ENCODE data around the gene ST7. TPM values are rescaled to one million over a fixed set of nuclear protein-coding genes. Genes with fewer than 3 reads are reported as not detected.

ST7 gene
- total and polyA plus RNA-seq, 5 donors from 2014 or later: 7.3 to 15.5 (median 9.9) TPM

DNA sequence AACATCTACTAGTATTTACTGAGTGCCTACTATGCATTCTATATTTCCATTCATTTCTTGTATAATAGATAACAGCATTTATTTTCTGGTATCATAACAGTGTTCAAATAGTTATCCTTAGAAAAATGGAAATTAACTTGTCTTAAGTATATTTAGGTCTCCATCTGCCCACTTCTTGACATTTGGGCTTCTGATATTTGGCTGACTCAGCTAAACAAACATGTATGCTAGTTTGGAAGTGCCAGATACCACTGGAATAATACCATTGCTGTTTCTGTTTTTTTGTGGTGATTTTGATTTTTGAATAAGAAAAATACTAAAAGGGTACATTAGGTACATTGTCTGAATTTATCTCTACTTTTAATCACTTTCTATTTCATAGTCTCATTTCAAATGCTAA is 169.2 kb downstream of the ST7 start:
- Mint-ChIP-seq H3K4me3 (no peak overlapping the region), H3K36me3 (no peaks in the 10 kb centered on the region), H3K27ac (no peak overlapping the region), H3K9me3 (no peaks in the 10 kb centered on the region), H3K27me3 (no peaks in the 10 kb centered on the region), H3K4me1 (peaks cover 0 to 9% (median 3%) of the 10 kb centered on the region in 4 donors)
- H3K27me3 ChIP-seq (ENCODE audit: control insufficient read depth, insufficient read depth, low read length): no peaks in the 10 kb centered on the region
- H3K36me3 ChIP-seq (ENCODE audit: control insufficient read depth, insufficient read depth, low read length): no peaks in the 10 kb centered on the region
- H3K4me3 ChIP-seq (ENCODE audit: low read depth, low read length): no peak overlapping the region
- peaks cover 3% of the 10 kb centered on the region for H3K4me1 ChIP-seq (ENCODE audit: control insufficient read depth, insufficient read depth, low read length, poor library complexity, severe bottlenecking)
- no peaks in the 10 kb centered on the region for H3K9me3 ChIP-seq (ENCODE audit: control insufficient read depth in 2 of 2, low read length in 2 of 2)
- no peak overlapping the region for H3K27ac ChIP-seq (ENCODE audit: insufficient read depth, low read length, poor library complexity, severe bottlenecking)
- no peak for ATAC-seq (ENCODE audit: low read depth in 2 of 2)
- no peak for DNase-seq

DNA sequence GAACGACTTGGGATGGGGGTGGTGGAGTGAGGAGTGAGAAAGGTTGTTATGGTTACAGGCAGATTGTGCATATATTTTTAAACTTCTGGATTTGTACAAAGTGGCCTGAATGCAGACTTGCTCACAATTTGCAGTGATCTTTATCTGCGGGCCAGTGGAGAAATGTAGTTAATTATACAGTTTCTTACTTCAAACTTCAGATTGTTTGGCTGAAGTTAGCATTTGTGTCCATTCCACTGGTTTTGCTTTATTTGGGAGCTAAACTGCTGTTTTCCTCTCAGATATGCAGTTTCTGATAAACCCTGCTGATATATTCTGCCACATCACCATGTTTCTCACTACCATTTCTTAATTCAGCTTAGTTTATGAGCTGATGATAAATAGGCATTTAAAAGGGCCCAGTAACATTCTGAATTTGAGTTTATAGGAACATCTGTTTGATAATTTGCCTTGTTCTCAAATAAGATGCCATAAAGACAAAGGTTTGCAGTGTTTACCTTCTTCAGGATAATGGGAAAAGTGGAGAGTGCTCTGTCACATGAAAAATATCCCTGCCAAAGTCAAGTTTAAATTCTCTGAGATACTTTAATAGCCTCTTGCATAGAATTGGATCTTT is 170.1 kb downstream of the ST7 start:
- H3K36me3 ChIP-seq (ENCODE audit: control insufficient read depth, insufficient read depth, low read length): no peaks in the 10 kb centered on the region
- H3K4me1 ChIP-seq (ENCODE audit: control insufficient read depth, insufficient read depth, low read length, poor library complexity, severe bottlenecking): peaks cover 3% of the 10 kb centered on the region
- no peak overlapping the region for H3K27ac ChIP-seq (ENCODE audit: insufficient read depth, low read length, poor library complexity, severe bottlenecking)
- no peaks in the 10 kb centered on the region for H3K27me3 ChIP-seq (ENCODE audit: control insufficient read depth, insufficient read depth, low read length)
- Mint-ChIP-seq H3K36me3 (no peaks in the 10 kb centered on the region), H3K27me3 (no peaks in the 10 kb centered on the region), H3K4me3 (no peak overlapping the region), H3K27ac (no peak overlapping the region), H3K9me3 (no peaks in the 10 kb centered on the region), H3K4me1 (peaks cover 0 to 12% (median 3%) of the 10 kb centered on the region in 4 donors)
- DNase-seq (no peak), ATAC-seq (ENCODE audit: low read depth in 2 of 2) (no peak)
- no peaks in the 10 kb centered on the region for H3K9me3 ChIP-seq (ENCODE audit: control insufficient read depth in 2 of 2, low read length in 2 of 2)
- H3K4me3 ChIP-seq (ENCODE audit: low read depth, low read length): no peak overlapping the region

DNA sequence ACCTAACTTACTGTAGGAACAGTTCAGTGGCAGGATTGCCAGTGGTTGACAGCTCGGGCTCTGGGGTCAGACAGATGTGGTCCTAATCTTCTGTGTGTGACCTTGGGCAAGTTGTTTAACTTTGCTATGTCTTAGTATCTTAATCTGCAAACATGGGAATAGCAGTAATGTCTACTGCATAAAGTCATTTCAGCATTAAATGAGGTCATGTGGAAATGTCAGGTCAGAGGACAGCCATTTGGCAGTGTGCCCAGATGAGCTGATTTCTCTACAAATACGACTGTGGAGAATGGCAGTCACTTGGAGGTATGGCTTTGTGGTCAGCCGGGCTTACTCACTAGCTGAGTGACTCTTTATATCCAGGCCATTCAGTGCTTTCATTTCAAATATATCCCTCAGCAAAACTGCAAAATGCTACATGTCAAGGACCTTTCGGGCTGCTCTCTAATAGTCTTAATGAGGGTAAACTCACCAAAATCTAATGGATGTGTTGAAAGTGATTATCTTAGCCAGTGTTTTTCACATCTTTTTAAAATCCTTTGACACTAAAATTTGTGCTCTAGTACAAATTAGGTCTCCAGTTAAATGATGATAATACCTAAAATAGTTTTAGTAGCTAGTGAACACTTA is 171.4 kb downstream of the ST7 start:
- H3K27me3 Mint-ChIP-seq: no peaks in the 10 kb centered on the region
- H3K27ac Mint-ChIP-seq: no peak overlapping the region

DNA sequence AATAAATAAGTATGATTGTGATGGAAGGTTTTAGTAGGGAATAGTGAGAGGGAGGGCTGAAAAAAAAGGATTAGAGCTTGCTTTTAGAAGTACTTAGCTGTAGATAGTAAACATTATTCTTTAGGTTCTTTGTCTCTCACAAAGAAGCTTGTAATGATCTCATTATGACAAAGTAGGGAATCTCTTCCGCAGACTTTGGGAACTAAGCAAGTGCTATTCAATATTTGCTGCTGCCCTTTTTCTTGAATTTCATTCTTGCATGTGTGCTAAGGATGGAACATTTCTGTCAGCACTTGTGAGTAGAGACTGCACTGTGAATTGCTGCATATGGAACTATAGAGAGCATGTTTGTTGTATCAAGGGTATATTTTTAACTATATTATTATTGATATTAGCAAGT is 173.4 kb downstream of the ST7 start:
- H3K4me3 Mint-ChIP-seq: no peak overlapping the region
- H3K9me3 ChIP-seq (ENCODE audit: control insufficient read depth in 2 of 2, low read length in 2 of 2): no peaks in the 10 kb centered on the region
- no peak overlapping the region for H3K27ac ChIP-seq (ENCODE audit: insufficient read depth, low read length, poor library complexity, severe bottlenecking)
- no peaks in the 10 kb centered on the region for H3K36me3 ChIP-seq (ENCODE audit: control insufficient read depth, insufficient read depth, low read length)
- H3K9me3 Mint-ChIP-seq: no peaks in the 10 kb centered on the region
- H3K4me1 Mint-ChIP-seq: peaks cover 0 to 12% (median 1%) of the 10 kb centered on the region in 4 donors
- peaks cover 1% of the 10 kb centered on the region for H3K36me3 Mint-ChIP-seq
- DNase-seq (no peak), ATAC-seq (ENCODE audit: low read depth in 2 of 2) (no peak)
- no peaks in the 10 kb centered on the region for H3K4me1 ChIP-seq (ENCODE audit: control insufficient read depth, insufficient read depth, low read length, poor library complexity, severe bottlenecking)
- no peaks in the 10 kb centered on the region for H3K27me3 ChIP-seq (ENCODE audit: control insufficient read depth, insufficient read depth, low read length)
- no peaks in the 10 kb centered on the region for H3K27me3 Mint-ChIP-seq
- no peak overlapping the region for H3K27ac Mint-ChIP-seq
- no peak overlapping the region for H3K4me3 ChIP-seq (ENCODE audit: low read depth, low read length)

More for the DNA sequence above, 171.4 kb downstream of the ST7 start:
- Histone ChIP-seq H3K27me3 (ENCODE audit: control insufficient read depth, insufficient read depth, low read length) (no peaks in the 10 kb centered on the region), H3K36me3 (ENCODE audit: control insufficient read depth, insufficient read depth, low read length) (no peaks in the 10 kb centered on the region), H3K27ac (ENCODE audit: insufficient read depth, low read length, poor library complexity, severe bottlenecking) (no peak overlapping the region), H3K4me3 (ENCODE audit: low read depth, low read length) (no peak overlapping the region), H3K9me3 (ENCODE audit: control insufficient read depth in 2 of 2, low read length in 2 of 2) (no peaks in the 10 kb centered on the region), H3K4me1 (ENCODE audit: control insufficient read depth, insufficient read depth, low read length, poor library complexity, severe bottlenecking) (no peaks in the 10 kb centered on the region)
- H3K36me3 Mint-ChIP-seq: no peaks in the 10 kb centered on the region
- ATAC-seq (ENCODE audit: low read depth in 2 of 2) (peak; percentile 60 to 64), DNase-seq (peak in 2 of 3 donors; percentile 1 to 40)
- peak overlapping the region in 1 of 4 donors; percentile 68 for H3K4me3 Mint-ChIP-seq
- H3K9me3 Mint-ChIP-seq: no peaks in the 10 kb centered on the region
- H3K4me1 Mint-ChIP-seq: peaks cover 0 to 12% (median 3%) of the 10 kb centered on the region in 4 donors

DNA sequence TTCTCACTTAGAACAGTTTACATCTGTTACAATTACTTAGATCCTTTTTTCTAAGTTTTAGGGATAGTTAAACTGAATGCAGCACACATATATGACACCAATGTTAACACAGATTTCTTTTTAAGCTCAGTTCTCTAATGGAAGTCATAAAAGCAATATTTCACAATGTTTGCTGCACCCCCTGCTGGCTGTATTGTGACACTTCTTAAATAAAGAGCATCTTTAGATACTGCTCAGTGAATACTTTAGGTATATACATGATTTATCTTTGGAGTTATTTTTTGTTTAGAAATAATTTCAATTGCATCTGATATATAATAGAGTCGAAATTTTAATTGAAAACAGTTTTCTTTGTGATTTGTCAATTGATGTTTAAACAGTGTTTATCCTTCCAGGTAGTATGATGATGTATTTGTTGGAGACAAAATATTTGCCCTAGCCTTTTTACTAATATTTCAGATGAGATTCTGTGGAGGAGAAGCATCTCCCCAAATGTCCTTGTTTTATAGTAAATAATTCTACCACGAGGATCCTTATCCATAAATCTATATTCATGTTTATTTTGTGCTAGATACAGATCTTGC is 174.4 kb downstream of the ST7 start:
- ATAC-seq (ENCODE audit: low read depth in 2 of 2) (peak; percentile 40 to 48), DNase-seq (peak; percentile 19 to 75 (median 49))
- no peaks in the 10 kb centered on the region for H3K9me3 ChIP-seq (ENCODE audit: control insufficient read depth in 2 of 2, low read length in 2 of 2)
- Mint-ChIP-seq H3K4me3 (no peak overlapping the region), H3K27ac (no peak overlapping the region), H3K9me3 (no peaks in the 10 kb centered on the region), H3K4me1 (peaks cover 0 to 12% (median 1%) of the 10 kb centered on the region in 4 donors), H3K36me3 (peaks cover 3% of the 10 kb centered on the region), H3K27me3 (no peaks in the 10 kb centered on the region)
- H3K4me1 ChIP-seq (ENCODE audit: control insufficient read depth, insufficient read depth, low read length, poor library complexity, severe bottlenecking): no peaks in the 10 kb centered on the region
- H3K36me3 ChIP-seq (ENCODE audit: control insufficient read depth, insufficient read depth, low read length): peaks cover under 1% of the 10 kb centered on the region
- no peak overlapping the region for H3K27ac ChIP-seq (ENCODE audit: insufficient read depth, low read length, poor library complexity, severe bottlenecking)
- H3K4me3 ChIP-seq (ENCODE audit: low read depth, low read length): no peak overlapping the region
- H3K27me3 ChIP-seq (ENCODE audit: control insufficient read depth, insufficient read depth, low read length): no peaks in the 10 kb centered on the region

DNA sequence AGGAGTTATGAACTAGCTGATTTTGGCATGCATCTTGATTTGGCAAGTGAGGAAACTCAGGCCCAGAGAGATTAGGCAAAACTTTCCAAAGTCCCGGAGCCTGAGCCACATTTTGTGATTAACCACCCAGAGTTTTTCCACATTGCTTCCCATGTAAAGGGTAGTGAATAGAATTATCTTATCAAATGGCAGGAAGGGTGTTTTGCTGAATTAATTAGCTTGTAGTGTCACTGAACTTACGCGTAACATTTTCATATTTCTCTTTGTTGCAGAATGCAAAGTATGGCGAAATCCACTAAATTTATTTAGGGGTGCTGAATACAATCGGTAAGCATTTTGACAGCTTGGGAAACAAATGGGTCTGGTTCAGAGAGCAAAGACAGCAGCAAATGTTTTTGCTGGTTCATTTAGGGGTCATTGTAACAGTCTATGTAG is 176.2 kb downstream of the ST7 start:
- no peaks in the 10 kb centered on the region for H3K9me3 Mint-ChIP-seq
- no peak overlapping the region for H3K4me3 ChIP-seq (ENCODE audit: low read depth, low read length)
- peaks cover 17% of the 10 kb centered on the region for H3K36me3 Mint-ChIP-seq
- H3K9me3 ChIP-seq (ENCODE audit: control insufficient read depth in 2 of 2, low read length in 2 of 2): no peaks in the 10 kb centered on the region
- no peak overlapping the region for H3K27ac Mint-ChIP-seq
- H3K27ac ChIP-seq (ENCODE audit: insufficient read depth, low read length, poor library complexity, severe bottlenecking): no peak overlapping the region
- ATAC-seq (ENCODE audit: low read depth in 2 of 2) (no peak), DNase-seq (no peak)
- H3K27me3 Mint-ChIP-seq: no peaks in the 10 kb centered on the region
- peaks cover 0 to 11% (median under 1%) of the 10 kb centered on the region in 4 donors for H3K4me1 Mint-ChIP-seq
- no peak overlapping the region for H3K4me3 Mint-ChIP-seq
- H3K27me3 ChIP-seq (ENCODE audit: control insufficient read depth, insufficient read depth, low read length): no peaks in the 10 kb centered on the region
- H3K36me3 ChIP-seq (ENCODE audit: control insufficient read depth, insufficient read depth, low read length): peaks cover 4% of the 10 kb centered on the region
- H3K4me1 ChIP-seq (ENCODE audit: control insufficient read depth, insufficient read depth, low read length, poor library complexity, severe bottlenecking): no peaks in the 10 kb centered on the region

DNA sequence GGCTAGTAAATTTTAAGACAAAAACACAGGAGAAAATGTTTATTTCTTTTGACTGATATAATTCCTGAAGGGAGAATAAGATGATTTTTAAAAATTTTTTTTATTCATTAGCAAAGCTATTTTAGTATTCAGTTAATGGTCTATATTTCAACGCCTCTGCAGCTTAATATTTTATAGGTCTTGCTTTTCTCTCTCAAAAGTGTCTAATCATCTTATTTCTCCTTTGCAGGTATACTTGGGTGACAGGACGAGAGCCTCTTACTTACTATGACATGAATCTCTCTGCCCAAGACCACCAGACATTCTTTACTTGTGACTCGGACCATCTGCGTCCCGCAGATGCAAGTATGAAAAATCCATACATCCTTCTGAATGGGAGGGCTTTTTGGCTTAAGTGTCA is 177.0 kb downstream of the ST7 start:
- peaks cover 17% of the 10 kb centered on the region for H3K36me3 Mint-ChIP-seq
- no peak overlapping the region for H3K4me3 ChIP-seq (ENCODE audit: low read depth, low read length)
- ATAC-seq (ENCODE audit: low read depth in 2 of 2) (no peak), DNase-seq (no peak)
- H3K4me1 ChIP-seq (ENCODE audit: control insufficient read depth, insufficient read depth, low read length, poor library complexity, severe bottlenecking): no peaks in the 10 kb centered on the region
- H3K27ac Mint-ChIP-seq: no peak overlapping the region
- no peak overlapping the region for H3K4me3 Mint-ChIP-seq
- H3K36me3 ChIP-seq (ENCODE audit: control insufficient read depth, insufficient read depth, low read length): peaks cover 4% of the 10 kb centered on the region
- H3K9me3 ChIP-seq (ENCODE audit: control insufficient read depth in 2 of 2, low read length in 2 of 2): no peaks in the 10 kb centered on the region
- H3K27ac ChIP-seq (ENCODE audit: insufficient read depth, low read length, poor library complexity, severe bottlenecking): no peak overlapping the region
- H3K27me3 ChIP-seq (ENCODE audit: control insufficient read depth, insufficient read depth, low read length): no peaks in the 10 kb centered on the region
- no peaks in the 10 kb centered on the region for H3K27me3 Mint-ChIP-seq
- H3K9me3 Mint-ChIP-seq: no peaks in the 10 kb centered on the region
- H3K4me1 Mint-ChIP-seq: peaks cover 0 to 8% (median 3%) of the 10 kb centered on the region in 4 donors

Measured in CD4-positive, CD25-positive, alpha-beta regulatory T cell (primary cell).